ENCODE results near the gene GOLGA6L24.
"Not testable (repeated sequence)": the region's sequence is repeated elsewhere in the genome, so short reads cannot be mapped to it uniquely, and the experiment has no call there.

GRCh38 chr15:28402774-28403435 lies 45.0 kb upstream of the GOLGA6L24 start:
- not testable (repeated sequence) for TF ChIP-seq CTCF (IDR thresholded peaks at IDR 0.05); ZFX (IDR thresholded peaks at IDR 0.05; ENCODE audit: borderline replicate concordance)

All from 22Rv1 (cell line).